Neutrophil (primary cell): ENCODE measurements around the gene PDCD10.

Source experiments
- H3K27ac ChIP-seq: fragments of 200-600 bp; sonication (generic); 2 replicates; pipeline ENCODE4 v1.5.1; 2016; ENCODE audit warnings: mild to moderate bottlenecking, moderate library complexity
- H3K27me3 ChIP-seq: fragments of 200-600 bp; sonication (generic); 2 replicates; pipeline ENCODE4 v1.6.0; 2016; ENCODE audit warnings: mild to moderate bottlenecking
- H3K36me3 ChIP-seq: fragments of 200-600 bp; sonication (generic); 2 replicates; pipeline ENCODE4 v1.5.1; 2017
- H3K4me1 ChIP-seq, 2 experiments: fragments of 200-600 bp in 1 of 2; sonication (generic) in 1 of 2; 1 replicate in 1 of 2; 2 replicates in 1 of 2; pipeline versions ENCODE4 v1.5.1 to v1.6.1; 2013 to 2016; ENCODE audit warnings: low read depth in 1 of 2, low read length in 1 of 2, mild to moderate bottlenecking in 1 of 2, moderate library complexity in 1 of 2; ENCODE audit not compliant: control insufficient read depth in 1 of 2, insufficient read depth in 1 of 2
- H3K4me3 ChIP-seq, 2 experiments: fragments of 200-600 bp in 1 of 2; sonication (generic) in 1 of 2; 1 replicate in 1 of 2; 2 replicates in 1 of 2; pipeline ENCODE4 v1.5.1; 2013 to 2016; ENCODE audit warnings: low read depth in 1 of 2, low read length in 1 of 2, mild to moderate bottlenecking in 1 of 2, moderate library complexity in 1 of 2
- H3K9me3 ChIP-seq: fragments of 200-600 bp; sonication (generic); 2 replicates; pipeline ENCODE4 v1.5.1; 2016
- CTCF ChIP-seq: fragments of 200-600 bp; sonication (generic); IDR thresholded peaks from 2 replicates; pipeline ENCODE4 v1.5.1; 2016; ENCODE audit warnings: antibody characterized with exemption

The PDCD10 gene

GRCh38 chr3:167716920-167717319, 17.8 kb downstream of the PDCD10 start:
- Histone ChIP-seq H3K4me1 (no peaks in the 10 kb centered on the region), H3K27me3 (no peaks in the 10 kb centered on the region), H3K36me3 (peaks cover 31% of the 10 kb centered on the region), H3K9me3 (no peaks in the 10 kb centered on the region), H3K27ac (no peak overlapping the region), H3K4me3 (no peak overlapping the region)
- no peak for TF ChIP-seq CTCF

- no peaks in the 10 kb centered on the region for H3K4me1 ChIP-seq
- TF ChIP-seq CTCF: no peak
- H3K36me3 ChIP-seq: peaks cover 38% of the 10 kb centered on the region
- no peak overlapping the region for H3K4me3 ChIP-seq
- H3K27ac ChIP-seq: no peak overlapping the region
- H3K9me3 ChIP-seq: no peaks in the 10 kb centered on the region
- H3K27me3 ChIP-seq: no peaks in the 10 kb centered on the region
Measured at GRCh38 chr3:167714871-167715270, 19.8 kb downstream of the PDCD10 start.

- Histone ChIP-seq H3K9me3 (no peaks in the 10 kb centered on the region), H3K36me3 (peaks cover 35% of the 10 kb centered on the region), H3K4me1 (no peaks in the 10 kb centered on the region), H3K27me3 (no peaks in the 10 kb centered on the region), H3K27ac (no peak overlapping the region), H3K4me3 (no peak overlapping the region)
- no peak for TF ChIP-seq CTCF
Measured at GRCh38 chr3:167712445-167712844, 22.2 kb downstream of the PDCD10 start.

GRCh38 chr3:167711439-167711838, 23.3 kb downstream of the PDCD10 start:
- H3K4me3 ChIP-seq: no peak overlapping the region
- no peaks in the 10 kb centered on the region for H3K4me1 ChIP-seq
- peaks cover 39% of the 10 kb centered on the region for H3K36me3 ChIP-seq
- no peak for TF ChIP-seq CTCF
- no peaks in the 10 kb centered on the region for H3K27me3 ChIP-seq
- no peak overlapping the region for H3K27ac ChIP-seq
- H3K9me3 ChIP-seq: no peaks in the 10 kb centered on the region

- Histone ChIP-seq H3K27me3 (no peaks in the 10 kb centered on the region), H3K4me3 (no peak overlapping the region), H3K9me3 (no peaks in the 10 kb centered on the region), H3K36me3 (peaks cover 39% of the 10 kb centered on the region), H3K27ac (no peak overlapping the region), H3K4me1 (no peaks in the 10 kb centered on the region)
- no peak for TF ChIP-seq CTCF
Measured at GRCh38 chr3:167710552-167710951, 24.1 kb downstream of the PDCD10 start.

- H3K9me3 ChIP-seq: no peaks in the 10 kb centered on the region
- H3K4me1 ChIP-seq: no peaks in the 10 kb centered on the region
- H3K36me3 ChIP-seq: peaks cover 39% of the 10 kb centered on the region
- no peak for TF ChIP-seq CTCF
- H3K27ac ChIP-seq: no peak overlapping the region
- no peak overlapping the region for H3K4me3 ChIP-seq
- H3K27me3 ChIP-seq: no peaks in the 10 kb centered on the region
Measured at GRCh38 chr3:167709690-167710089, 25.0 kb downstream of the PDCD10 start.
